ENCODE results near the gene MYL2. TPM values are rescaled to one million over a fixed set of nuclear protein-coding genes. Genes with fewer than 3 reads are reported as not detected.

MYL2 gene
- polyA plus RNA-seq, 1 donor from 2014 or later = not detected

DNA sequence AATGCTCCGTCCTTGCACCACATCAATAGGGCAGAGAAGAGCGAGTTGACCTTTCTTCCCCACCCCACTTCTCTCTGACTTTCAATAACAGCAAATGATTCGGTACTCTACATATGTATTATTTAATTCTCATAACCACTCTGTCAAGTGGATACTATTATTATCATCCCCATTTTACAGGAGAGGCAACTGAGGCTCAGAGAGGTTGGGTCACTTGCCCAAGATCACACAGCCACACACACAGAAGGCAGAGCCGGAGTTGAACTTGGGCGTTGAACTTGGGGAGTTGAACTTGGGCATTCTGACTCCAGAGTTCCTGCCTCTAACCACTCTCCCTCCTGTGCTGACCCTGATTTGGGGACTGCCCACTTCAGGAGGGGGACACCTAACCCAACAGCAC, 659 bp downstream of the MYL2 start:
- Histone ChIP-seq H4K20me1 (ENCODE audit: insufficient read depth) (no peaks in the 10 kb centered on the region), H3K9me2 (ENCODE audit: insufficient read depth, low read length) (no peaks in the 10 kb centered on the region), H3K4me2 (ENCODE audit: low read length) (no peak overlapping the region), H3K27ac (ENCODE audit: low read length) (no peak overlapping the region), H3K9me3 (ENCODE audit: low read length) (no peaks in the 10 kb centered on the region), H3K36me3 (ENCODE audit: insufficient read depth, low read length) (no peaks in the 10 kb centered on the region), H3K79me2 (replicated peaks; ENCODE audit: insufficient read depth, low read length) (no peaks in the 10 kb centered on the region), H3K4me3 (ENCODE audit: low read length) (no peak overlapping the region), H3K27me3 (ENCODE audit: insufficient read depth, low read depth, low read length) (no peaks in the 10 kb centered on the region), H3F3A (ENCODE audit: insufficient read depth, low read length, poor library complexity, severe bottlenecking) (no peaks in the 10 kb centered on the region), H2AFZ (ENCODE audit: low read depth, low read length) (no peak overlapping the region), H3K9ac (ENCODE audit: low read length) (no peak overlapping the region)
- no peak for TF ChIP-seq POLR2AphosphoS5 (IDR thresholded peaks at IDR 0.05)
- TF ChIP-seq, protein P1, sequence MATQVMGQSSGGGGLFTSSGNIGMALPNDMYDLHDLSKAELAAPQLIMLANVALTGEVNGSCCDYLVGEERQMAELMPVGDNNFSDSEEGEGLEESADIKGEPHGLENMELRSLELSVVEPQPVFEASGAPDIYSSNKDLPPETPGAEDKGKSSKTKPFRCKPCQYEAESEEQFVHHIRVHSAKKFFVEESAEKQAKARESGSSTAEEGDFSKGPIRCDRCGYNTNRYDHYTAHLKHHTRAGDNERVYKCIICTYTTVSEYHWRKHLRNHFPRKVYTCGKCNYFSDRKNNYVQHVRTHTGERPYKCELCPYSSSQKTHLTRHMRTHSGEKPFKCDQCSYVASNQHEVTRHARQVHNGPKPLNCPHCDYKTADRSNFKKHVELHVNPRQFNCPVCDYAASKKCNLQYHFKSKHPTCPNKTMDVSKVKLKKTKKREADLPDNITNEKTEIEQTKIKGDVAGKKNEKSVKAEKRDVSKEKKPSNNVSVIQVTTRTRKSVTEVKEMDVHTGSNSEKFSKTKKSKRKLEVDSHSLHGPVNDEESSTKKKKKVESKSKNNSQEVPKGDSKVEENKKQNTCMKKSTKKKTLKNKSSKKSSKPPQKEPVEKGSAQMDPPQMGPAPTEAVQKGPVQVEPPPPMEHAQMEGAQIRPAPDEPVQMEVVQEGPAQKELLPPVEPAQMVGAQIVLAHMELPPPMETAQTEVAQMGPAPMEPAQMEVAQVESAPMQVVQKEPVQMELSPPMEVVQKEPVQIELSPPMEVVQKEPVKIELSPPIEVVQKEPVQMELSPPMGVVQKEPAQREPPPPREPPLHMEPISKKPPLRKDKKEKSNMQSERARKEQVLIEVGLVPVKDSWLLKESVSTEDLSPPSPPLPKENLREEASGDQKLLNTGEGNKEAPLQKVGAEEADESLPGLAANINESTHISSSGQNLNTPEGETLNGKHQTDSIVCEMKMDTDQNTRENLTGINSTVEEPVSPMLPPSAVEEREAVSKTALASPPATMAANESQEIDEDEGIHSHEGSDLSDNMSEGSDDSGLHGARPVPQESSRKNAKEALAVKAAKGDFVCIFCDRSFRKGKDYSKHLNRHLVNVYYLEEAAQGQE (IDR thresholded peaks at IDR 0.05; ENCODE audit: borderline replicate concordance) = no peak
- TF ChIP-seq MXI1 (conservative IDR thresholded peaks at IDR 0.05; ENCODE audit: poor library complexity, severe bottlenecking) = no peak
- no peak for TF ChIP-seq RAD21 (conservative IDR thresholded peaks at IDR 0.05)
- TF ChIP-seq EP300 (conservative IDR thresholded peaks at IDR 0.05; ENCODE audit: poor library complexity, severe bottlenecking) = no peak
- TF ChIP-seq EZH2 (IDR thresholded peaks at IDR 0.05; ENCODE audit: borderline replicate concordance, insufficient read depth, low read length, poor library complexity, severe bottlenecking) = no peak
- no peak for TF ChIP-seq SMC3 (conservative IDR thresholded peaks at IDR 0.05; ENCODE audit: poor library complexity)
- TF ChIP-seq TAF1 (IDR thresholded peaks at IDR 0.05; ENCODE audit: low read depth) = no peak

DNA sequence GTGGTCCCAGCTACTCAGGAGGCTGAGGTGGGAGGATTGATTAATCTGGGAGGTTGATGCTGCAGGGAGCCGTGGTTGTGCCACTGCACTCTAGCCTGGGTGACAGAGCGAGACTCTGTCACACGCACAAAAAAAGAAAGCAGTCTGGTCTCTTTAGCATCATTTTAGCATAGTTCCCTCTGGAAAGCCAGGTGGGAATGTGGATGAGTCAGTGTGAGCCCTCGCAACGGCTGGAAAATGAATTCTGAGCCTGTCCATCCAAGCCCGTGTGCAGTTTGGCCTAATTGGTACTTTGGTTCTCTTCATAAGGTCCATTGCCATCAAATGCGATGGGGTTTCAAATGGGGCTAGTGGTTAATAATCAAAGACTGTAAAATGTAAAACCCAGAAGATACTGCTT, 2.4 kb downstream of the MYL2 start:
- Histone ChIP-seq H3F3A (ENCODE audit: insufficient read depth, low read length, poor library complexity, severe bottlenecking) (no peaks in the 10 kb centered on the region), H3K36me3 (ENCODE audit: insufficient read depth, low read length) (no peaks in the 10 kb centered on the region), H3K4me3 (ENCODE audit: low read length) (no peak overlapping the region), H3K9me2 (ENCODE audit: insufficient read depth, low read length) (no peaks in the 10 kb centered on the region), H3K9ac (ENCODE audit: low read length) (no peak overlapping the region), H2AFZ (ENCODE audit: low read depth, low read length) (no peak overlapping the region), H3K27me3 (ENCODE audit: insufficient read depth, low read depth, low read length) (no peaks in the 10 kb centered on the region), H3K27ac (ENCODE audit: low read length) (no peak overlapping the region), H3K79me2 (replicated peaks; ENCODE audit: insufficient read depth, low read length) (no peaks in the 10 kb centered on the region), H3K4me2 (ENCODE audit: low read length) (no peak overlapping the region), H3K9me3 (ENCODE audit: low read length) (no peaks in the 10 kb centered on the region), H4K20me1 (ENCODE audit: insufficient read depth) (no peaks in the 10 kb centered on the region)
- TF ChIP-seq, protein P2, sequence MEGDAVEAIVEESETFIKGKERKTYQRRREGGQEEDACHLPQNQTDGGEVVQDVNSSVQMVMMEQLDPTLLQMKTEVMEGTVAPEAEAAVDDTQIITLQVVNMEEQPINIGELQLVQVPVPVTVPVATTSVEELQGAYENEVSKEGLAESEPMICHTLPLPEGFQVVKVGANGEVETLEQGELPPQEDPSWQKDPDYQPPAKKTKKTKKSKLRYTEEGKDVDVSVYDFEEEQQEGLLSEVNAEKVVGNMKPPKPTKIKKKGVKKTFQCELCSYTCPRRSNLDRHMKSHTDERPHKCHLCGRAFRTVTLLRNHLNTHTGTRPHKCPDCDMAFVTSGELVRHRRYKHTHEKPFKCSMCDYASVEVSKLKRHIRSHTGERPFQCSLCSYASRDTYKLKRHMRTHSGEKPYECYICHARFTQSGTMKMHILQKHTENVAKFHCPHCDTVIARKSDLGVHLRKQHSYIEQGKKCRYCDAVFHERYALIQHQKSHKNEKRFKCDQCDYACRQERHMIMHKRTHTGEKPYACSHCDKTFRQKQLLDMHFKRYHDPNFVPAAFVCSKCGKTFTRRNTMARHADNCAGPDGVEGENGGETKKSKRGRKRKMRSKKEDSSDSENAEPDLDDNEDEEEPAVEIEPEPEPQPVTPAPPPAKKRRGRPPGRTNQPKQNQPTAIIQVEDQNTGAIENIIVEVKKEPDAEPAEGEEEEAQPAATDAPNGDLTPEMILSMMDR (IDR thresholded peaks at IDR 0.05; ENCODE audit: poor library complexity, severe bottlenecking) = no peak
- no peak for TF ChIP-seq MXI1 (conservative IDR thresholded peaks at IDR 0.05; ENCODE audit: poor library complexity, severe bottlenecking)
- TF ChIP-seq TAF1 (IDR thresholded peaks at IDR 0.05; ENCODE audit: low read depth) = no peak
- no peak for TF ChIP-seq SMC3 (conservative IDR thresholded peaks at IDR 0.05; ENCODE audit: poor library complexity)
- no peak for TF ChIP-seq EP300 (conservative IDR thresholded peaks at IDR 0.05; ENCODE audit: poor library complexity, severe bottlenecking)

Measured in neural cell (in vitro differentiated cells).